ENCODE measurements around the gene KCNJ15.
A peak's percentile ranks its signal among the peaks of the same experiment; 100 is the strongest.
"Not testable (repeated sequence)": the region's sequence is repeated elsewhere in the genome, so short reads cannot be mapped to it uniquely, and the experiment has no call there.

Gene KCNJ15

GRCh38 chr21:38244885-38245869 is 11.6 kb upstream of the KCNJ15 start:
- DNase-seq (ENCODE audit: low read depth): peak; percentile 22

- DNase-seq (ENCODE audit: low read depth): no peak
Observed at GRCh38 chr21:38246511-38246910, 10.3 kb upstream of the KCNJ15 start.

- not testable (repeated sequence) for DNase-seq (ENCODE audit: low read depth)
Observed at GRCh38 chr21:38247054-38247453, 9.7 kb upstream of the KCNJ15 start.

GRCh38 chr21:38247738-38248510 is 8.9 kb upstream of the KCNJ15 start:
- no peak for DNase-seq (ENCODE audit: low read depth)

GRCh38 chr21:38249256-38249655 is 7.5 kb upstream of the KCNJ15 start:
- no peak for DNase-seq (ENCODE audit: low read depth)

GRCh38 chr21:38249696-38250278 is 7.0 kb upstream of the KCNJ15 start:
- no peak for DNase-seq (ENCODE audit: low read depth)

- no peak for DNase-seq (ENCODE audit: low read depth)
Observed at GRCh38 chr21:38250991-38251418, 5.8 kb upstream of the KCNJ15 start.

- DNase-seq (ENCODE audit: low read depth): no peak
Observed at GRCh38 chr21:38254970-38255369, 1.8 kb upstream of the KCNJ15 start.

- DNase-seq (ENCODE audit: low read depth): no peak
Observed at GRCh38 chr21:38255571-38256117, 1.1 kb upstream of the KCNJ15 start.

GRCh38 chr21:38257667-38258066 is 876 bp downstream of the KCNJ15 start:
- DNase-seq (ENCODE audit: low read depth): no peak

- DNase-seq (ENCODE audit: low read depth): no peak
Observed at GRCh38 chr21:38258521-38259485, 2.0 kb downstream of the KCNJ15 start.

- no peak for DNase-seq (ENCODE audit: low read depth)
Observed at GRCh38 chr21:38259665-38260064, 2.9 kb downstream of the KCNJ15 start.

GRCh38 chr21:38260426-38260825 is 3.6 kb downstream of the KCNJ15 start:
- no peak for DNase-seq (ENCODE audit: low read depth)

- no peak for DNase-seq (ENCODE audit: low read depth)
Observed at GRCh38 chr21:38261851-38262250, 5.1 kb downstream of the KCNJ15 start.

- no peak for DNase-seq (ENCODE audit: low read depth)
Observed at GRCh38 chr21:38263493-38263892, 6.7 kb downstream of the KCNJ15 start.

GRCh38 chr21:38264571-38264970 is 7.8 kb downstream of the KCNJ15 start:
- no peak for DNase-seq (ENCODE audit: low read depth)

GRCh38 chr21:38265166-38265565 is 8.4 kb downstream of the KCNJ15 start:
- no peak for DNase-seq (ENCODE audit: low read depth)

GRCh38 chr21:38266732-38267131 is 9.9 kb downstream of the KCNJ15 start:
- no peak for DNase-seq (ENCODE audit: low read depth)

GRCh38 chr21:38267136-38267755 is 10.5 kb downstream of the KCNJ15 start:
- no peak for DNase-seq (ENCODE audit: low read depth)

GRCh38 chr21:38267991-38268863 is 11.4 kb downstream of the KCNJ15 start:
- no peak for DNase-seq (ENCODE audit: low read depth)
